GM13976 (cell line): ENCODE data around the gene CHCHD3.

Experiments
- DNase-seq: peaks from one replicate; pipeline ENCODE4 v3.0.0; 2012; ENCODE audit warnings: low spot score
- in situ Hi-C: fragments of 300-500 bp; cut with MboI; formaldehyde crosslinking; loops from one replicate; pipeline ENCODE4 v1.12.0; 2022; ENCODE audit warnings: low sequenced_read_pairs, mixed read lengths, inconsistent platforms; ENCODE audit not compliant: unreplicated experiment
- TF ChIP-seq, protein P1 (sequence below): IDR thresholded peaks from 2 replicates; pipeline ENCODE4 v1.5.1; 2012; ENCODE audit warnings: borderline replicate concordance, mild to moderate bottlenecking; ENCODE audit not compliant: insufficient read depth; ENCODE audit errors: extremely low read depth, missing control alignments, control extremely low read depth

Gene CHCHD3

DNA sequence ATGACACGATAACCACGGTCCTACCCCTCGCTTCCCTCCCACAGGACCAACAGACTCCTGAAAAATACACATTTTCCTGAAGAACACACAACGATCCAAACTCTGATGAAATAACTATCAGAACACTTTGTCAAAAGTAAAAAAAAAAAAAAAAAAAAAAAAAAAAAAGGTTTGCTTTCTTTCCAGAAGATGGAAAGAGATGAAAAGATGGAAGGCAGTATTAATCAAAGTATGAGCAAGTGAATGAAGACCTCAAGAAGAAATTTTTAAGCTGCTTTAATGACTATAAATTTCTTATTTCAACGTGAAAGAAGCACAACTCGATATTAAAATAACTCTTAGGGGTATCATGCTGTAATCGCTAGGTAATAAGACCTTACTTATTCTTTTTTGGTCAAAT is 202.3 kb downstream of the CHCHD3 start:
- in situ Hi-C loops = no loop called here
- DNase-seq = no peak
- TF ChIP-seq, protein P1, sequence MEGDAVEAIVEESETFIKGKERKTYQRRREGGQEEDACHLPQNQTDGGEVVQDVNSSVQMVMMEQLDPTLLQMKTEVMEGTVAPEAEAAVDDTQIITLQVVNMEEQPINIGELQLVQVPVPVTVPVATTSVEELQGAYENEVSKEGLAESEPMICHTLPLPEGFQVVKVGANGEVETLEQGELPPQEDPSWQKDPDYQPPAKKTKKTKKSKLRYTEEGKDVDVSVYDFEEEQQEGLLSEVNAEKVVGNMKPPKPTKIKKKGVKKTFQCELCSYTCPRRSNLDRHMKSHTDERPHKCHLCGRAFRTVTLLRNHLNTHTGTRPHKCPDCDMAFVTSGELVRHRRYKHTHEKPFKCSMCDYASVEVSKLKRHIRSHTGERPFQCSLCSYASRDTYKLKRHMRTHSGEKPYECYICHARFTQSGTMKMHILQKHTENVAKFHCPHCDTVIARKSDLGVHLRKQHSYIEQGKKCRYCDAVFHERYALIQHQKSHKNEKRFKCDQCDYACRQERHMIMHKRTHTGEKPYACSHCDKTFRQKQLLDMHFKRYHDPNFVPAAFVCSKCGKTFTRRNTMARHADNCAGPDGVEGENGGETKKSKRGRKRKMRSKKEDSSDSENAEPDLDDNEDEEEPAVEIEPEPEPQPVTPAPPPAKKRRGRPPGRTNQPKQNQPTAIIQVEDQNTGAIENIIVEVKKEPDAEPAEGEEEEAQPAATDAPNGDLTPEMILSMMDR = no peak

DNA sequence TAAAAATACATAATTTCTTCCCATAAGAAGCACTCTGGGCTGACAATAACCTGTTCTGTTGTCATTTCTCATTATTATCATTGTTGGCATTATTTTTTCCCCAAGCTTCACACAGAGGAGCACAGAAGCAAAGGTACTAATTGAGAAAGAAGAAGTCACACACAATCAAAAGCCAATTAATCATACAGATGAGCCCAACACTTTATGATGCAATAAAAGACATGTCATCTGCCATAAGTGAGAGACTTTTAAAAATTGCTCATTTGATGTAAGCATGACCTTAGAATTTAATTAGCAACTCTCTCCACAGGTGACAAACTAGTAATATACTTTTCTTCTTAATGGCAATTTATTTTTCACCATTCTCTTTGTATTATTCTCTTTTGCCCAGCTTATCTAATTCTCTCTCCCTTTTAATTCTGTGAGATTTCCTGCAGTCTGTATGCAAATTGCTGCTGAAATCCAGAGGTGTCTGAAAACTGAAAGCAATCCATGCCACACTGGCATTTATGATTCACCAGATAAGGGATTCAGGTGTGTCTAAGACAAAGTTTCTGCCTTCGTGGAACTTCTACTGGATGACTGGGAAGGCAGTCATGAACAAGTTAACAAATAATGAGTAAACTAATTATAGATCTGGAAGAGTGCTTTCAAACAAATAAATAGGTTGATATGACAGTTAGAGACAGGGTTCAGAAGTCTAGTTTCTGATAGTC is 203.5 kb downstream of the CHCHD3 start:
- no peak for DNase-seq
- in situ Hi-C loops = no loop called here
- TF ChIP-seq, protein P1 = no peak

DNA sequence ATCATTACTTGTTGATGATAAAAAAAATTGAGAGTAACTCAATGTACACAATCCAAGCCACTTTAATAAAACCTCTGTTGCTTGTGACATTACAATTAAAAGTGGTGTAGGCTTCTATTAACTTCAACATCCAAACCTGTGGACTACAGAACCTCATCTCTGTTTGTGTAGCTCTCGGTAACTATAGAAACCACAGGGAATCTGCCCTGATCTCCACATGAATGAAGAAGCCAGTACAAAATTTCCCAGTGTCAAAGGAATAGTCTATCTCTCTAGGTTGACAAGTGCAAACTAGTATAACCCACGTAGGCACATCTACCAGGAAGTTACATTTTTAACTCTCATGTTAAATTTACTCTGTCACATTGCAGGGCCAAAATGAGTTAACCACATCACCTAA is 204.3 kb downstream of the CHCHD3 start:
- no peak for DNase-seq
- in situ Hi-C loops = no loop called here
- TF ChIP-seq, protein P1 = no peak

DNA sequence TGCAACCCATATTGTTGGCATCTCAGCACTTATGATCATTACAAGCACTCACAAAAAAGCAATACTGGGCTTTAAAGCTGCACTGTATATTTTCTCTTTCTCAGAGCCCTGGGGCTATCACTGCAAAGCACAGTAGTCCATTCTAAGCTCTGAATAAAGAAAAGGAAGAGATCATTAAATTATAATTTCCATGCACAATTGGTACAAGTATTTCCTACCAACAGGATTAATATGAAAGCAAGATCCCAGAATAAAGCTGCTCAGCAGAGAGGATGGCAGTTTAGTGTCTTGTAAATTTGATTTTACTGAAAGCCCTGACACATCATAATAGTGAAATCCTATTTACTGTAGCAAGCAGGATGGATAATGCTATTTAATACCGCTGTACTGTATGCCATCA is 205.3 kb downstream of the CHCHD3 start:
- in situ Hi-C loops = no loop called here
- TF ChIP-seq, protein P1 = no peak
- no peak for DNase-seq

DNA sequence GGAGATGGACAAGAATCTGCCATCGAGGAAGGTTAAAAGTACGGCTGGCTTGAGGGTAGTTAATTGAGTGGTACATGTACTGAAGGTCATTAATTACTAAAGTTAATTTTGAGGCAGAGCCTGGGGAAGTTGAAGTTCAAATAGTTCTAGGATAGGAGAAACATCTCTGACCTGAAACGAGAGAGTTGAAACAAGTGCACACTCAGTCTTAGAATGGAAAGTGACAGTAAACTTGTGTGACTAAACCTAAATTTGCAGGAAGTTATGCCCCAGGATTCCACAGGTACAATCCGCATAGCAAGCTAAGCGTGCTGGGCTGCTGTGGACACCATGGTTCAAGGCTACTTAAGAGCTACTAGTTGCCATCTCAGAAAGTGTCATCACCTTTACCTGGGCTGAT is 209.9 kb downstream of the CHCHD3 start:
- TF ChIP-seq, protein P1 = no peak
- DNase-seq = no peak
- in situ Hi-C loops = no loop called here

DNA sequence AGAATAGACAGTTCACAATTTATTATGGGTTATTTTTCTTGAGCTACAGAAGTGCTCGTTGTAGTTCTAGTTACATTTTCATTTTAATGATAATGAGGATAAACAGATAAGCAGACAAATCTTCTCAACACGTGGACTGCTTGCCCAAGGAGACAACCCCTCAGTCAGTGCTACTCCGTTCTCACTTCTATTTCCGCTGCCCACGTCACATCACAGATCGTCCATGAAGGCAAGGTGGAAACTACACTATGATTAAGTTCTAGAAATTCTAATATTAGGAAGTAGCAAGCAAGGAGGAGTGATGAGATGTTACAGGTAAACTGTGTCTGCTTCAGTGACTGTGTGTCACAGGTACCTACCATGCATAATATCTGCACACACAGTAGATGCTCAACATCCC is 210.5 kb downstream of the CHCHD3 start:
- TF ChIP-seq, protein P1 = no peak
- in situ Hi-C loops = no loop called here
- no peak for DNase-seq
